DMS79 treated with DMSO at 0.1 percent for 48 hours (cell line): ENCODE results near the gene CCDC85C.
A peak's percentile ranks its signal among the peaks of the same experiment; 100 is the strongest.

ENCODE experiments used
- DNase-seq: peaks from one replicate; lab custom pipeline; 2025; lab: John Stamatoyannopoulos, UW

The CCDC85C gene

DNA sequence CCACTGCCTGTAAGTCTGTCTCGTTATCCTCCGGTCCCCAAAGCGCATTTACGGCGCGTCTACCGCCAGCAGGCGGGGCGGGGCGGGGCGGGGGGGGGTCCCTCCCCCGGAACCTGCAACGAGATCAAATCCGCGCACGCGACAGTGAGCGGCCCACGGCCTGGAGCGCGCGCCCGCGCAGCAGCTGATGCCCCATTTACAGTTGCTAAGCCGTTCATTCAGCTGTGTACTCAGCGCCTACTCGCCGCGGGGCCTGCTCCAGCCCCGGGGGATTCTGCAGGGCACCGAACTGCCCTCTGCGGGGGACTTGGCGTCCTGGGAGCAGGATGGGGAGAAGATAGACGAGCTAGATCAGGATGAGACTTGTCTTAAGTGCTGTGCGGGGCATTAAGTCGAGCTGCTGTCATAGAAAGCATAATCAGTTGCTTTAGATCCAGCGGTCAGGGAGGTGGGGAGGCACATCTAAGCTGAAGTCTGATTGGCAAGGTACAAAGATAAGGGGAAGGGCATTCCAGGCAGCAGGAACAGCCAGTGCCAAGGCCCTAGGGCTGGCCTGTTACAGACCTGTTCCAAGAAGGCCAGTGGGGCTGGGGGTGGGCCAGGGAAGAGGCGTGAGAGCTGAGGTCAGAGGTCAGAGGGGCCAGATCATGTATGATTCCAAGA, 1.4 kb upstream of the CCDC85C start:
- peak; percentile 87 for DNase-seq

DNA sequence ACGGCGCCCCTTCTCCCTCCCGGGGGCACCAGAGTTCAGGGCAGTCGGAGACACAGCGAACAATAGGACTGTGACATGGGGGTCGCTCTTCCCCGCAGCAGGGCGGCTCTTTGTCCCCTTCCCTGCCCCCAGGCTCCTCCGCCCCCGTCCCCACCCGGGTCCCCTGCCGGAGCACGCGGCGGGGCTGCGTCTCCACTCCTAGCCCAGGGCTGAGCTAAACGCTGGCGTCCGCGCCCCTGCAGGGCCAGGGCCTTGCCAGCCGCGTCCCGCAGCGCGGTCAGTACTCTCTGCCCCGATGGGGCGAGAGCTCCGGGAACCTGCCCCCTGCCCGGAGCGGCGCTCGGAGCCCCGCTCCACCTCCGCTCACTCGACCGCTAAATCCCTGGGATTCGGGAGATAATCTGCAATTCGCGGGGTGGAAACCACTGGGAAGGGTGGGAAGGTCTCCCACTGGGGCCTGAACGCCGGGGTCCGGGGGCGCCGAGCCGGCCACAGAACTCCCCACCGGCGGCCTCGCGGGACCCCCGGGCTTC, 825 bp upstream of the CCDC85C start:
- DNase-seq = no peak

GRCh38 chr14:99604278-99604765, 315 bp upstream of the CCDC85C start:
- DNase-seq = peak; percentile 98

- DNase-seq = peak; percentile 27
These were observed 1.1 kb downstream of the CCDC85C start for GRCh38 chr14:99602788-99603415.

- no peak for DNase-seq
These were observed 1.8 kb downstream of the CCDC85C start for GRCh38 chr14:99602054-99602787.

DNA sequence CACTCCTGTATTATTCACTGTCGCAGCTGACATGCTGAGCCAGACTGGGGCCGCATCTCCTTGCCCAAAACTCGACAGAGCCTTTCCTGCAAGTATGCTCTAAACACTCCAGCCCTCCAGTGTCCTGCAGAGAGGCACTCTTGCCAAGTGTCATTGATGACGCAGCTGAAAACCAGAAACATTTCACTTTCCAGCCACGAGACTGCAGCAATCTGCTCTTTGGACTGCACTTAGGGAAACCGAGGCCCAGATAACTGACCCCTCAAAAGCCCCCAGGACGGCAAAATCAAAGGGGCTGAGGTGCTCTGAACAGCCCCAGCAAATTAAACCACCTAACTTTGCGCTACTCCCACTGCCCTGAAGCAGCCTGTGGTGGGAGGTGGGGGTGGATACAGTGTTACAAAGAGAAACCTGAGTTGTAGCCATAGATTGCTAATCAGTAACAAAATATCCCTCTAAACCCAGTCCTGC, 2.6 kb downstream of the CCDC85C start:
- peak; percentile 69 for DNase-seq

- no peak for DNase-seq
These were observed 3.6 kb downstream of the CCDC85C start for GRCh38 chr14:99600232-99600888.

- DNase-seq = no peak
These were observed 4.6 kb downstream of the CCDC85C start for GRCh38 chr14:99599393-99599792.

- no peak for DNase-seq
These were observed 5.2 kb downstream of the CCDC85C start for GRCh38 chr14:99598774-99599173.

- no peak for DNase-seq
These were observed 6.0 kb downstream of the CCDC85C start for GRCh38 chr14:99597911-99598600.

- DNase-seq = no peak
These were observed 7.2 kb downstream of the CCDC85C start for GRCh38 chr14:99596772-99597171.

DNA sequence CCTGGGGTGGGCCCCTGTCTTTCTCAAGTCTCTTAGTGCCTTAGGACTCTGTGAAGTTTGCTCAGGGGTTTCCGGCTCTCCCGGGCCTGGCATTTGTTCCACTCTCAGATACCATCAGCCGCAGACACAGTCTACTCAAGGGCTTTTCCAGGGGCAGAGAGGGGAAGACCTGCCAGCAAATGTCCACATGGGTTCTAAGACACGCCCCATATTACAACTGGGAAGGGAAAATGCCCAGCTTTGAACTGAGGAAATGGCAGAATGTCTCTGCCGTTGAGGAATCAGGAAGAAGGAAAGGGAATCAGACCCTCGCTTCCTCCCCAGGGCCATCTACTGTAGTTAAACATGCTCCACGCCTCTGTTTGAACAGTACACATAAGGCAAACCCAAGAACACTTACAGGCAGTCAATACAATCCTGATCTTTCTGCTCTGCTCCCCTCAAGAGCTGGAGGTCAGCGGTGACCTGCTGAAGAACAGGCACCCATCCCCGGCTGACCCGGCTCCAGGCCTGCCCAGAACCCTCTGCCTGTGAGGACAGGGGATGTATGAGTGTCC, 7.9 kb downstream of the CCDC85C start:
- no peak for DNase-seq

DNA sequence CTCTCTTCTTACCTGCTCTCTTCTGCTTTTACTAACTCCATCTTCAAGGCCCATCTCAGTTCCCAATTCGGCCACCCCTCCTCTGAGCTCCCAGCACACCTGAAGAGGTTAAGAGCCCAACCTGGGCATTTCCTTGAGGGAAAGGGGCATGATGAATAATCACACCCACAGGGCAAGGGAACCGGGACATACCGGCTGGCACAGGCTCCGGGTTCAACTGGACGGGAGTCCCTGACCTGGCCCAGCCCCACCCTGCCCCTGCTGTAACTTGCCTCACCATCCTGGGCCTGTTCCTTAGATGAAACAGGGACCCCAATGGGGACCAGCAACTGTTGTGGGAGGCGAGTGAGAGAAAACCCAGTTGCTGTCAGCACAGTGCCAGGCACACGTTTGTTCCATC, 8.5 kb downstream of the CCDC85C start:
- DNase-seq = no peak

GRCh38 chr14:99595034-99595433, 9.0 kb downstream of the CCDC85C start:
- DNase-seq = no peak

GRCh38 chr14:99593971-99594841, 9.8 kb downstream of the CCDC85C start:
- DNase-seq = no peak

GRCh38 chr14:99592933-99593753, 10.9 kb downstream of the CCDC85C start:
- DNase-seq = no peak

- no peak for DNase-seq
These were observed 11.6 kb downstream of the CCDC85C start for GRCh38 chr14:99592394-99592793.

GRCh38 chr14:99590746-99591555, 13.1 kb downstream of the CCDC85C start:
- DNase-seq = no peak
